GM06990 (cell line): ENCODE data around the gene GINS2.

Experiments
- DNase-seq: peaks from one replicate; pipeline ENCODE4 v3.0.0-alpha.2; 2011; ENCODE audit not compliant: insufficient read length; ENCODE audit errors: extremely low read depth
- H3K27me3 ChIP-seq: replicated peaks from 2 replicates; pipeline ENCODE4 v1.6.0; 2011; ENCODE audit warnings: low read length; ENCODE audit not compliant: control insufficient read depth, insufficient read depth
- H3K36me3 ChIP-seq: 2 replicates; pipeline ENCODE4 v1.5.1; 2011; ENCODE audit warnings: low read length; ENCODE audit not compliant: control insufficient read depth, insufficient read depth
- H3K4me3 ChIP-seq: replicated peaks from 2 replicates; pipeline ENCODE4 v1.5.1; 2011; ENCODE audit warnings: low read depth, mild to moderate bottlenecking, control low read depth, low read length
- CTCF ChIP-seq: IDR thresholded peaks from 2 replicates; pipeline ENCODE4 v1.5.1; 2011; ENCODE audit warnings: low read length, control low read depth, mild to moderate bottlenecking, inconsistent platforms; ENCODE audit not compliant: insufficient read depth, poor library complexity, severe bottlenecking

The GINS2 gene

GRCh38 chr16:85644093-85644712 is 44.6 kb downstream of the GINS2 start:
- no peak for TF ChIP-seq CTCF
- Histone ChIP-seq H3K27me3 (no peaks in the 10 kb centered on the region), H3K36me3 (peaks cover 3% of the 10 kb centered on the region), H3K4me3 (no peak overlapping the region)
- DNase-seq = no peak

- Histone ChIP-seq H3K36me3 (peaks cover 3% of the 10 kb centered on the region), H3K27me3 (no peaks in the 10 kb centered on the region), H3K4me3 (no peak overlapping the region)
- no peak for DNase-seq
- no peak for TF ChIP-seq CTCF
These were observed 45.1 kb downstream of the GINS2 start for GRCh38 chr16:85643631-85644030.

GRCh38 chr16:85642762-85643358 is 45.9 kb downstream of the GINS2 start:
- H3K36me3 ChIP-seq = peaks cover 3% of the 10 kb centered on the region
- no peak for DNase-seq
- TF ChIP-seq CTCF = no peak
- no peak overlapping the region for H3K4me3 ChIP-seq
- no peaks in the 10 kb centered on the region for H3K27me3 ChIP-seq

GRCh38 chr16:85641776-85642176 is 47.0 kb downstream of the GINS2 start:
- H3K27me3 ChIP-seq = no peaks in the 10 kb centered on the region
- DNase-seq = no peak
- TF ChIP-seq CTCF = no peak
- H3K36me3 ChIP-seq = peaks cover 3% of the 10 kb centered on the region
- no peak overlapping the region for H3K4me3 ChIP-seq

- Histone ChIP-seq H3K36me3 (peaks cover 3% of the 10 kb centered on the region), H3K4me3 (no peak overlapping the region)
- DNase-seq = no peak
These were observed 47.4 kb downstream of the GINS2 start for GRCh38 chr16:85641305-85641704.

More at GRCh38 chr16:85641305-85641704, 47.4 kb downstream of the GINS2 start:
- TF ChIP-seq CTCF = no peak
- H3K27me3 ChIP-seq = no peaks in the 10 kb centered on the region
